ENCODE measurements around the gene MYEOV.

Gene MYEOV

DNA sequence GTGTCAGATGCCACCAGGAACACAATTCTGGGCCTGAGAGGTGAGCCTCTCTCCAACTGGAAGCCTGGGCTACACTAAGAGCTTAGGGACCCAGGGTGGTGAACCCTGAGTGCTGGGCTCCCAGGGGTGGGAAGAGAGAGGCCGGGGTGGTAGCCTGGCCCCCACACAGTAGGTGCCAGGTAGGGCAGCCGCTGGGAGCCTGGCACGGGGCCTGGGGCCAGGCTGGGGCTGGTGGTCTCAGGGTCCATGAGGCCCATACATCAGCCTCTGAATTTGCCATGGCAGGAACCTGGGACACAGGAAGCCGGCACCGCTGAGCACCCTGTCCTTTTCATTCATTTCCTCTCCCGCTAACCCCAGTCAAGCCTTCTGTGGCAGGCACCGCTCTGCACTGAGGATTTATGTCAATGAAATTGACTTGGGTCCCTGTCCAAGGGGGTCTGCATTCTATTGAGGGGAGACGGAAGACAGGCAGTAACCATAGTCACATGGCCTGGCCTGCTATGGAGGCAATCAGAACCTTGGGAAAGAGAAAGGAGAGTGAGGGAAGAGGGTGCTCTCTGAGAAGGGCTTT lies 8.6 kb downstream of the MYEOV start:
- DNase-seq, result no peak

DNA sequence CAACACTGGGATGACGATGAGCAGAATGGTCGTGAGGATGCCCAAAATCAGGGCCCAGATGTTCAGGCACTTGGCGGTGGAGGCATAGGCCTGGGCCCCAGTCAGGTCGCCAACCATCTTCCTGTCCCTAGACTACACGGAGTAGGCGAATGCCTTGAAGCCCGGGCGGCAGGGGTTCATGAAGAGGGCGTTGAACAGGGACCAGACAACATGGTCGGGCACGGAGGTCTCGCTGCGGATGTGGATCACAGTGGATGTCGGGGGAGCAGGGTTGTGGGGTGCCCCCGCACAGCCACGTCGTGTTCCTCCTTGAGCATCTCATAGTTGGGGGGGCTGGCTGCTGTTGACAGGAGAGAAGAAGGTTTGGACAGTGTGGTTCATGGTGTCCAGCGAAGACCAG lies 9.5 kb downstream of the MYEOV start:
- no peak for DNase-seq

DNA sequence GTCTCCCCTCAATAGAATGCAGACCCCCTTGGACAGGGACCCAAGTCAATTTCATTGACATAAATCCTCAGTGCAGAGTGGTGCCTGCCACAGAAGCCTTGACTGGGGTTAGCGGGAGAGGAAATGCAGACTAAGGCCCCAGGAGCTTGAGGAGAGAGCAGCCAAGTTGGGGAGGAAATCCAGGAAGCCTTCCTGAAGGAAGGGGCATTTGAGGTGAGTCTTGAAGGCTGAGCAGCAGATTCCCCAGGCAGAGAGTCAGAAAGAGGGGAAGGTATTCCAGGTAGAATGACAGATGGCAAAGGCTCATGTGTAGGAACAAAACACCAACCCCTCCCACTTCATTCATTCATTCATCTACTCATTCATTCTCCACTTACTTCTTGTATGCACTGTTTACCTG lies 10.3 kb downstream of the MYEOV start:
- no peak for DNase-seq

DNA sequence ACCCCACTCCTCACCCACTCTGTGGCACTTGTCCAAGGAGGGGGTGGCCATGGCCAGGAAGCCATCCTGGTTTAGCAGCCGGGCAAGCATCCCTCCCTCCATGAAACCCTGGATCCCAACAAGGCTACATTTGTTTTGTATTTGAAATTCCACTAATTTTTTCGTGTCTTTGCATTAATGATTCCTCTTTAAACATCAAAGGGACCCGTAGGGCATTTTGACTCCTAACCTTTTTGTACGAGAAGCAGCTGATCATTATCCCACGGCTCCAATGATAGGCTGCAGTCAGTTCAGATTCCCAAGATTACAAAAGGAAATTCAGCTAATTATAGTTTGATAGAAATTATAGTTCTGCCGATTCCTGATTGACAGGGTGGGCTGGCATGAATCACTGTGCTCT lies 10.7 kb downstream of the MYEOV start:
- no peak for DNase-seq

DNA sequence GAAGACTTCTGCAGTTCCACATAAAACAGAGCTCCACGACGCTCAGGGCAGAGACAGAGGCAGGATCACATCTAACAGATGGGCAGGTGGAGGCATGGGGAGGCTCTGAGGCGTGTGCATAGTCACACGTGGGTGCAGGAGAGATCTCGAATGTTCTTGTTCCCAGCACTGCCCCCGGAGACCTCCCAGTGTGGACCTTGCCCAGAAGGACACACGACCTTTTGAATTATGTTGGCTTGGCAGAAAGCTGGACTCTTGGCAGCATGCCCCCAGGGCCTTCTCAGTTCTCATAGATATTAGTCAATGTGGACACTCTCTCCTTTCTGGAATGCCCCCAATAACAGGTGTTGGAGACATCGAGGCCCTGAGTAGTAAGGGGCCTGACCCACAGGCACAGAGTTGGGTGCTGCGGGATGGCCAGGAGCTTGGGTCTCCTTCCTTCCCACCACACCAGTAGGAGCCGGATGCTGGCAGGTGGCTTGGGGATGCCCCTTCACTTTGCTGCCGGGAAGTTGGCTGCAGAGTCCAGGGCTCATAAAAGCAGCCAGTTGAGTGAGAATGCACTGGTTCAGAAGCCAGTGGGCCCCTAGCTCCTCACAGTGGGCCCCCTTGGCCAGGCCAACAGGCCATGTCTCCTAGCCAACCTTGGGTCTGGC lies 12.1 kb downstream of the MYEOV start:
- DNase-seq, result no peak

DNA sequence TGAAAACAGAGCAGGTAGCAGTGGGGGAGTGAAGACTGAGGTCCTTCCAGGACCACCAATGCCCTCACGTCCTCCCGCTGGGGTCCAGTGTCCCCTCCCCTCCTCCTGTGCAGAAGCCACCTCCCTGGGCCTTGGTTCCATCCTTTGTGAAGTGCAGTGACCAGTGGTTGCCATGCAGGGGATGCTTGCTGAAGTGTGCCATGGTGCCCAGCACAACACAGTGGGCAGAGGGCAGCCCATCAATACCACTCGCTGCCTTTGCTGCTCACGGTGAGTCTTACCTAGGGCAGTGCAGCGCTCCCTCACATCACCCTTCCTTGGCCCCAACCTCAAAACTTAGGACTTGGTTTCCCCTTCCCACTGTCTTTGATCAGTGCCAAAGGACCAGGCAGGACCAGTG lies 12.9 kb downstream of the MYEOV start:
- no peak for DNase-seq

DNA sequence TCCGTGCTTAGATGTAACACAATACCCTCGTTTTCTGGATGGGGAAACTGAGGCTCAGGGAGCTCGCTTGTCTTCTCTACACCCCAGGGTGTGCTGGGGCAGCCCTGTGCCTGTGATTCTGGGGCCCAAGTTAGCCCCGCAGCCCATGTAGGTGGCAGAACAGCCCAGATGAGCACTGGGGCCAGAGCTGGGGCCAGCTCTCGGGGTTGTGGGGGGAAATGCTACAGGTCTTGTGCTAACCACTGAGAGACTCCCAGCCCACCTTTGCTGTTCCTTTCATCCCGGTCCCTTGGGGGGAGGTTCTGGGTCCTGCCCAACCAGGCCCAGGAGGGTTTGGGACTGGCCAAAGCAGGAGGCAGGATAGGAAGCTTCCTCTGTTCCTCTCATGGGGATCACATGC lies 13.5 kb downstream of the MYEOV start:
- DNase-seq, result no peak

GRCh38 chr11:69307871-69308431 lies 14.0 kb downstream of the MYEOV start:
- DNase-seq, result no peak

DNA sequence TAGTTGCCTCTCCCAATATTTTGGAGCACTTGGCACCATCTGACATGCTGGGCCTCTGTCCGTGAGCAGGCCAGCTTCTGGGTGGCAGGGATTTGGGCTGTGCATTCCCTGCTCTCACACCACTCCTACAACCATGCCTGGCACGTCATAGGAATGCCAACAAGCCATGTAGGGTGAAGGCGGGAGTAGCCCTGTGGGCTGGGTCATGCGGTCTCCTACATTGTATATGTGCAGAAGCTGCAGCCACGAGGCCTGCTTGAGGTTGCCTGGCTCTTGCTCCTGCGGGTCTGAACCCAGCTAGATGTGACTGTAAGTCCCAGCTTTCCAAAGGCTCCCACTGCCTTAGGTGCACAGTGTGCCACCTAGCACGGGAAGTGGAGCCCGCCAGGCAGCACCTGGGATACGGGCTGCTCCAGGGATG lies 14.5 kb downstream of the MYEOV start:
- DNase-seq, result no peak

GRCh38 chr11:69308936-69309615 lies 15.1 kb downstream of the MYEOV start:
- DNase-seq, result no peak

DNA sequence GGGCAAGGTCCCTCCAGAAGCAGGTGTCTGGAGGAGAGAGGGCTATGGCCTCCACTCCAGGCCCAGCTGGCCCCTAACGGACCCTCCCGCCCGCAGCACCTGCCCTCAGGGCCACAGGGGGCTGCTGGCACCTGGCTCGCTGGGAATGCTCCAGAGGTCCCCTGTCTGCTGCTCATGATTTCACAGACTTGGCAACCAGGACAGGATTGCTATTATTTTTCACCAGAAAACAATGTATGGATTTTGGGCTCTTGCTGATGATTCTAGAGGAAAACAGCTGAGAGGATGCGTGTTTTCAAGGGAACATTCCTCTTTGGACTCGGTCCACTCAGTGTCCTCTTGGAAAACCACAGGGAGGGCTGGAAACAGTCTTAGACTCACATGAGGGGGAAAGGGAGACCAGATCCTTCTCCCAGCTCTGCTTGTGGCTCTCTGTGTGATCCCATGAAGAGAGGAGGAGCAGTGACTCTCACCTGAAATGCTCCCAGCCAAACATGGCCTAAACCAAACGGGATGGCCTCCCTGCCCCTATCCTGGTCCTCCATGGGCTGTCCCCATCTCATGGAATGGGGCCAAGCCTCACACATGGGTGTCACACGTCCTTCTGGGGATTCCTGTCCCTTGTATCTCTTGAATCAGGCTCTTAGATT lies 15.8 kb downstream of the MYEOV start:
- no peak for DNase-seq

DNA sequence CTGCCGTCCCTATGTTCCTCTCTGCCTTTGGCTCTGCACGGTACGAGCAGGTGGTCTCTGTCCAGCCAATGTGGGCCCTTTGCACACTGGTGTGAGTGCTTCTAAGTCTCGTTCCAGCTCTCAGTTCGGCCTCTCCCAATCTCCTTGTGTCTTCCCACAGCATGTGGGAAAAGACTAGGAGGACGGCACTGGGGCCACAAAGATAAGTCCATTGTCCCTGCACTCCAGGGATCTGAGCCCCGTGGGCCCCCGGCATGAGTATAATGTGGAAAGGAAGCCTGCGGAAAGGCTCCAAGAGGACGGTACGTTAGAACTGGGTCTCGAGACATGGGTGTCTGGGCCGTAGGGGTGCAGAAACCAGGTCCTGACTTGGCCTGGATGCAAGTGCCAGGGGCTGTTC lies 16.4 kb downstream of the MYEOV start:
- DNase-seq, result no peak

- DNase-seq, result no peak
Measured at GRCh38 chr11:69310934-69311766, 17.2 kb downstream of the MYEOV start.

- DNase-seq, result no peak
Measured at GRCh38 chr11:69311767-69312385, 17.9 kb downstream of the MYEOV start.

GRCh38 chr11:69312453-69313404 lies 18.8 kb downstream of the MYEOV start:
- DNase-seq, result no peak

GRCh38 chr11:69313992-69314391 lies 20.0 kb downstream of the MYEOV start:
- DNase-seq, result no peak

DNA sequence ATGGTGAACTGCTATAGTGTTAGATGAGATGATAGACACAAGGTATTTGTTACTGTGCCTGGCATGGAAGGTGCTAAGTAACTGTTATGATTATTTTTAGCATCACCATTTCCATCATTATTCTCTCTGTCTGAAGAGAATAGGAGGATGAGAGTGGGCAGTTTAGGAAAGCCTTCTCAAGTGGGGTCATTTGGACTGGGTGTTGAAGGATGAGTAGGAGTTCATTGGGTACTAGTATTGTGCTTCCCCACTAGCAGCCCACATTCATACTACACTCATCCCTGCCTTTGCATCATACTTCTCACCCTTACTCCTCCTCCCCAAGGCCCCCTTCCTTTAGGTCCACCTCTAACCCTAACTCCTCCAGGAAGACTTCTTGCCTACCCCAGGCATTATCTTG lies 20.6 kb downstream of the MYEOV start:
- DNase-seq, result no peak

GRCh38 chr11:69316956-69317355 lies 23.0 kb downstream of the MYEOV start:
- DNase-seq, result no peak

- DNase-seq, result no peak
Measured at GRCh38 chr11:69317401-69318092, 23.6 kb downstream of the MYEOV start.

- DNase-seq, result no peak
Measured at GRCh38 chr11:69318093-69318420, 24.1 kb downstream of the MYEOV start.
